ENCODE data around the gene ARHGDIG. TPM values are rescaled to one million over a fixed set of nuclear protein-coding genes. Genes with fewer than 3 reads are reported as not detected.

ARHGDIG gene
- polyA plus RNA-seq (2012; ENCODE audit: insufficient read length, low read depth): 4.8 TPM

DNA sequence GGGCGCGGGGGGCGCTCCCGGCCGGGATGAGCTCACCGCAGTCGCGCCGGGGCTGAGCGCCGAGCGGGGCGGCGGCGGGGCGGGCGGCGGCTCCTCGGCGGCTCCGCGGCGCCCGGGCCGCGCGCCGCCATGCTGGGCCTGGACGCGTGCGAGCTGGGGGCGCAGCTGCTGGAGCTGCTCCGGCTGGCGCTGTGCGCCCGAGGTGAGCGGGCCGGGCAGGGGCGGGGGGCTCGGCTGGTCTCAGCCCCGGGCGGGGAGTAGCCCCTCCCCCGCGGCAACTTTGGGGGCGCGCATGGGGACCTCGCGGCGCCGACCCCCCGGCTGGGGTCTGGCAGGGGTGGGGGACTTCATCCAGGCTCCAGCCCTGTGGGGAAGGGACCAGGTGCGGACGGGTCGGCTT lies at the start of gene ARHGDIG:
Gene ARHGDIG, plus strand, starts transcription at position 40 of the 400 bp plus-strand sequence. Its CDS starts 90 bp downstream, at position 130.
- TF ChIP-seq, protein P1, sequence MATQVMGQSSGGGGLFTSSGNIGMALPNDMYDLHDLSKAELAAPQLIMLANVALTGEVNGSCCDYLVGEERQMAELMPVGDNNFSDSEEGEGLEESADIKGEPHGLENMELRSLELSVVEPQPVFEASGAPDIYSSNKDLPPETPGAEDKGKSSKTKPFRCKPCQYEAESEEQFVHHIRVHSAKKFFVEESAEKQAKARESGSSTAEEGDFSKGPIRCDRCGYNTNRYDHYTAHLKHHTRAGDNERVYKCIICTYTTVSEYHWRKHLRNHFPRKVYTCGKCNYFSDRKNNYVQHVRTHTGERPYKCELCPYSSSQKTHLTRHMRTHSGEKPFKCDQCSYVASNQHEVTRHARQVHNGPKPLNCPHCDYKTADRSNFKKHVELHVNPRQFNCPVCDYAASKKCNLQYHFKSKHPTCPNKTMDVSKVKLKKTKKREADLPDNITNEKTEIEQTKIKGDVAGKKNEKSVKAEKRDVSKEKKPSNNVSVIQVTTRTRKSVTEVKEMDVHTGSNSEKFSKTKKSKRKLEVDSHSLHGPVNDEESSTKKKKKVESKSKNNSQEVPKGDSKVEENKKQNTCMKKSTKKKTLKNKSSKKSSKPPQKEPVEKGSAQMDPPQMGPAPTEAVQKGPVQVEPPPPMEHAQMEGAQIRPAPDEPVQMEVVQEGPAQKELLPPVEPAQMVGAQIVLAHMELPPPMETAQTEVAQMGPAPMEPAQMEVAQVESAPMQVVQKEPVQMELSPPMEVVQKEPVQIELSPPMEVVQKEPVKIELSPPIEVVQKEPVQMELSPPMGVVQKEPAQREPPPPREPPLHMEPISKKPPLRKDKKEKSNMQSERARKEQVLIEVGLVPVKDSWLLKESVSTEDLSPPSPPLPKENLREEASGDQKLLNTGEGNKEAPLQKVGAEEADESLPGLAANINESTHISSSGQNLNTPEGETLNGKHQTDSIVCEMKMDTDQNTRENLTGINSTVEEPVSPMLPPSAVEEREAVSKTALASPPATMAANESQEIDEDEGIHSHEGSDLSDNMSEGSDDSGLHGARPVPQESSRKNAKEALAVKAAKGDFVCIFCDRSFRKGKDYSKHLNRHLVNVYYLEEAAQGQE (IDR thresholded peaks at IDR 0.05; ENCODE audit: insufficient read depth in 1 of 2, low read depth in 2 of 2, low read length in 2 of 2): no peak
- TF ChIP-seq TAF1 (IDR thresholded peaks at IDR 0.05; ENCODE audit: borderline replicate concordance, insufficient read depth, low read length): no peak

DNA sequence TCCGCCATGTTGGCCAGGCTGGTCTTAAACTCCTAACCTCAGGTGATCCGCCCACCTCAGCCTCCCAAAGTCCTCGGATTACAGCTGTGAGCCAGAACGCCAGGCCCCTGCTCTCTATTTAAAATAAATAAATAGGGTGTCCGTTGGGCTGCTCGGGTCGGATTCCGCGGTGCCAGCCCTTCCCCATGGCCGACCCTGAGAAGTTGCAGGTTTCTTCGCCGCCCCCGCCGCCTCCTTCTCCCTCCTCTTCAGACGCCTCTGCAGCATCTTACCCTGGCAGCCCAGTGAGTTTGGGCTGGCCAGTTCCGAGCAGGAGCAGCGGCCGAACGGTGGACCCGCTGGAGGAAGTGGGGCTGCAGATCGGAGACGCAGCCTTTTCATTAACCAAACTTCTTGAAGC lies 49.4 kb upstream of the ARHGDIG start:
- no peak for TF ChIP-seq SIN3A (IDR thresholded peaks at IDR 0.05; ENCODE audit: borderline replicate concordance, insufficient read depth, low read length)
- no peak for TF ChIP-seq FOXP2 (optimal IDR thresholded peaks at IDR 0.05; ENCODE audit: borderline replicate concordance, extremely low read depth, extremely low read length, insufficient read depth)
- TF ChIP-seq, protein P1 (IDR thresholded peaks at IDR 0.05; ENCODE audit: insufficient read depth in 1 of 2, low read depth in 2 of 2, low read length in 2 of 2): no peak
- no peak for TF ChIP-seq POLR2AphosphoS5 (IDR thresholded peaks at IDR 0.05; ENCODE audit: low read depth, low read length)
- TF ChIP-seq TAF1 (IDR thresholded peaks at IDR 0.05; ENCODE audit: borderline replicate concordance, insufficient read depth, low read length): no peak

DNA sequence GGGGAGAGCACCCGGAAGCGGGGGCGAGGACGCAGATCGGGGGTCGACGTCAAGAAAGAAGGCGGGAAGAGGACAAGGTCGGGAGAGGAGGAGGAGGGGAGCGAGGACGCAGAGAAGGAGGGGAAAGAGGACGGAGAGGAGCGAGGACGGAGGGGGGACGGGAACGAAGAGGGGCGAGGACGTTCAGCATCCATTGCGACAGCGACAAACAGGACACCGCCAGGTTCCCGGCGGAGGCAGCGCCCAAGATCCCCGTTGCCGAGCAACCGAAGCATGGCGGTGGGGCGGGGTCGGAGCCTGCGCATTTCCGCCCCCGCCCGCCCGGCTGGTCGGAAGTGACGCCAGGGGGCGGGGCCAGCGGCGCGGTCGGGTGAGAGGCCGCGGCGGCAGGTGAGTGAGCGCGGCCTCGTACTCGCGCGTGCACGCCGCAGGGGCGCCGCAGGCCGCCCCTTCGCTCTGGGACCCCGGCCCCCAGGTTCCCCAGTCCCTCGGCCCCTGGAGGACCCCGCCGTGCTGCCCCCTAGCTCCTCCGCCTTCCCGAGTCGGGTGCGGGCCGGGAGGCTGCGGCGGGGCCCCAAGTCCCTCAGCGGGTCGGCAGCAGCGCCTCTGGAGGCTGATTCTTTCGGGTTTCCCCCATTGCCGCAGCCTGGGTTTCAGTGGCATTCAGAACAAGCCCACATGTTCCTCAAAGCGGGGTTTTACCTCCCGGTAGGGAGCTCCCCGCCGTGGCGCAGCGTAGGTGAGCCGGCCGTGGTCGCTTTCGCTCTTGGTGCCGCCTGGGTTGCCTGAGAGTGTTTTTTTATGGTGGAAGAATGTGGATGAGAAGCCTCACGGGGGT lies 45.7 kb upstream of the ARHGDIG start, which contains the start of gene FAM234A:
Gene FAM234A, plus strand, starts transcription at position 354 of the 838 bp plus-strand sequence. CDS start 19,593 bp downstream, outside the sequence.
- TF ChIP-seq TAF1 (IDR thresholded peaks at IDR 0.05; ENCODE audit: borderline replicate concordance, insufficient read depth, low read length) (peak; percentile 46; the same call in 1 of the 2 replicates), POLR2AphosphoS5 (IDR thresholded peaks at IDR 0.05; ENCODE audit: low read depth, low read length) (peak; percentile 78)
- TF ChIP-seq, protein P1 (IDR thresholded peaks at IDR 0.05; ENCODE audit: insufficient read depth in 1 of 2, low read depth in 2 of 2, low read length in 2 of 2): no peak

DNA sequence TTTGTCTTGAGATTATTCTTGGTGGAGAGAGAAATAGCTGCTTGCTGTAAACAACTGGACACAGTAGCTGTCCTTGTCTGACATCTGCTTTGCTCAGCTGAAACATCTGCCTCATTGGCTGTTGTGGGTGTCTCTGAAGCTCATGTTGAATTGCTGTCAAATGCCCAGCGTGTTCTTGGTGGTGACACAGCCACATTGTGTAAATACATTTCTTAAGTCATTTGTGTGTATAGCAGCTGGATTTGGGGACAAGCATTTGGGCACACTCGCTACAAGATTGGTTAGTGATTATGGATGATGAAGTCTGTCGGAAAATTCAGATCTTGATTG lies 40.5 kb upstream of the ARHGDIG start:
- TF ChIP-seq, protein P1 (IDR thresholded peaks at IDR 0.05; ENCODE audit: insufficient read depth in 1 of 2, low read depth in 2 of 2, low read length in 2 of 2): no peak
- TF ChIP-seq FOXP2 (optimal IDR thresholded peaks at IDR 0.05; ENCODE audit: borderline replicate concordance, extremely low read depth, extremely low read length, insufficient read depth) (no peak), TAF1 (IDR thresholded peaks at IDR 0.05; ENCODE audit: borderline replicate concordance, insufficient read depth, low read length) (no peak), SIN3A (IDR thresholded peaks at IDR 0.05; ENCODE audit: borderline replicate concordance, insufficient read depth, low read length) (no peak), POLR2AphosphoS5 (IDR thresholded peaks at IDR 0.05; ENCODE audit: low read depth, low read length) (no peak)
